Parathyroid adenoma (tissue), 2 donors: ENCODE results near the gene PA2G4.

ENCODE experiments used
- H2AFZ ChIP-seq: fragments of 300-600 bp; sonication (generic); one replicate; pipeline ENCODE4 v1.7.0; 2017; ENCODE audit warnings: antibody characterized with exemption, mild to moderate bottlenecking
- H3K27ac ChIP-seq: fragments of 300-600 bp; sonication (generic); one replicate; pipeline ENCODE4 v1.7.0; 2017
- H3K27me3 ChIP-seq: fragments of 300-600 bp; sonication (generic); one replicate; pipeline ENCODE4 v1.7.0; 2017; ENCODE audit warnings: low read length; ENCODE audit not compliant: control insufficient read depth, insufficient read depth
- H3K36me3 ChIP-seq: fragments of 300-600 bp; sonication (generic); one replicate; pipeline ENCODE4 v1.7.0; 2017; ENCODE audit warnings: low read length; ENCODE audit not compliant: control insufficient read depth, insufficient read depth
- H3K4me1 ChIP-seq: fragments of 300-600 bp; sonication (generic); one replicate; pipeline ENCODE4 v1.7.0; 2017; ENCODE audit warnings: control low read depth
- H3K4me2 ChIP-seq: fragments of 300-600 bp; sonication (generic); one replicate; pipeline ENCODE4 v1.7.0; 2017; ENCODE audit warnings: low read length
- H3K4me3 ChIP-seq: fragments of 300-600 bp; sonication (generic); one replicate; pipeline ENCODE4 v1.7.0; 2017; ENCODE audit warnings: low read depth, low read length
- H3K79me2 ChIP-seq: fragments of 300-600 bp; sonication (generic); one replicate; pipeline ENCODE4 v1.7.0; 2017; ENCODE audit warnings: control low read depth
- H3K9ac ChIP-seq: fragments of 300-600 bp; sonication (generic); one replicate; pipeline ENCODE4 v1.7.0; 2017; ENCODE audit warnings: mild to moderate bottlenecking
- H3K9me3 ChIP-seq: fragments of 300-600 bp; sonication (generic); one replicate; pipeline ENCODE4 v1.7.0; 2017; ENCODE audit warnings: low read length; ENCODE audit not compliant: control insufficient read depth
- TF ChIP-seq, protein P1 (sequence below): fragments of 300-600 bp; sonication (generic); IDR thresholded peaks from one replicate; pipeline ENCODE4 v1.7.0; 2017; ENCODE audit warnings: antibody characterized with exemption, mild to moderate bottlenecking
- donor health status: primary hyperparathyroidism.

The PA2G4 gene

GRCh38 chr12:56162468-56163290 lies 58.3 kb downstream of the PA2G4 start:
- H3K4me2 ChIP-seq = no peak overlapping the region
- no peak overlapping the region for H3K27ac ChIP-seq
- peaks cover 19% of the 10 kb centered on the region for H3K4me1 ChIP-seq
- TF ChIP-seq, protein P1, sequence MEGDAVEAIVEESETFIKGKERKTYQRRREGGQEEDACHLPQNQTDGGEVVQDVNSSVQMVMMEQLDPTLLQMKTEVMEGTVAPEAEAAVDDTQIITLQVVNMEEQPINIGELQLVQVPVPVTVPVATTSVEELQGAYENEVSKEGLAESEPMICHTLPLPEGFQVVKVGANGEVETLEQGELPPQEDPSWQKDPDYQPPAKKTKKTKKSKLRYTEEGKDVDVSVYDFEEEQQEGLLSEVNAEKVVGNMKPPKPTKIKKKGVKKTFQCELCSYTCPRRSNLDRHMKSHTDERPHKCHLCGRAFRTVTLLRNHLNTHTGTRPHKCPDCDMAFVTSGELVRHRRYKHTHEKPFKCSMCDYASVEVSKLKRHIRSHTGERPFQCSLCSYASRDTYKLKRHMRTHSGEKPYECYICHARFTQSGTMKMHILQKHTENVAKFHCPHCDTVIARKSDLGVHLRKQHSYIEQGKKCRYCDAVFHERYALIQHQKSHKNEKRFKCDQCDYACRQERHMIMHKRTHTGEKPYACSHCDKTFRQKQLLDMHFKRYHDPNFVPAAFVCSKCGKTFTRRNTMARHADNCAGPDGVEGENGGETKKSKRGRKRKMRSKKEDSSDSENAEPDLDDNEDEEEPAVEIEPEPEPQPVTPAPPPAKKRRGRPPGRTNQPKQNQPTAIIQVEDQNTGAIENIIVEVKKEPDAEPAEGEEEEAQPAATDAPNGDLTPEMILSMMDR = no peak
- no peak overlapping the region for H3K4me3 ChIP-seq
- no peak overlapping the region for H2AFZ ChIP-seq
- H3K27me3 ChIP-seq = no peaks in the 10 kb centered on the region
- H3K36me3 ChIP-seq = no peaks in the 10 kb centered on the region
- H3K9me3 ChIP-seq = no peaks in the 10 kb centered on the region
- peaks cover 22% of the 10 kb centered on the region for H3K79me2 ChIP-seq
- H3K9ac ChIP-seq = no peak overlapping the region
